ENCODE measurements around the gene USP43.

Gene USP43

GRCh38 chr17:9776911-9777310 lies 131.6 kb downstream of the USP43 start:
- ATAC-seq (no peak), DNase-seq (no peak)
- Mint-ChIP-seq H3K27ac (no peak overlapping the region), H3K27me3 (peaks cover 9% of the 10 kb centered on the region), H3K4me1 (no peaks in the 10 kb centered on the region), H3K9me3 (no peaks in the 10 kb centered on the region), H3K4me3 (no peak overlapping the region)
